Measurements from ENCODE around the gene BCL7B.
"Not testable (repeated sequence)": the region's sequence is repeated elsewhere in the genome, so short reads cannot be mapped to it uniquely, and the experiment has no call there.

The BCL7B gene

DNA sequence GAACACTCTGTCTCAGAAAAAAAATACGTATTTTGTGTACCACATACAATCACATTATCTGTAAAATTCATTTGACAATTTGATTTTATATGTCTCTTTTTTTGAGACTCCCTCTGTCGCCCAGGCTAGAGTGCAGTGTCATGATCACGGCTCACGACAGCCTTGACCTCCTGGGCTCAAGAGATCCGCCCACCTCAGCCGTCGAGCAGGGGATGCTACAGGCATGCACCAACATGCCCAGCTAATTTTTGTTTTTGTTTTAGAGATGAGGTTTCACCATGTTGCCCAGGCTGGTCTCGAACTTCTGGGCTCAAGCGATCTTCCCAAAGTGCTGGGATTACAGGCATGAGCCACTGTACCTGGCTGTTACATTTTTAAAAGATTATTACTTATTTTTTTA is 23.7 kb downstream of the BCL7B start:
- DNase-seq = no peak

DNA sequence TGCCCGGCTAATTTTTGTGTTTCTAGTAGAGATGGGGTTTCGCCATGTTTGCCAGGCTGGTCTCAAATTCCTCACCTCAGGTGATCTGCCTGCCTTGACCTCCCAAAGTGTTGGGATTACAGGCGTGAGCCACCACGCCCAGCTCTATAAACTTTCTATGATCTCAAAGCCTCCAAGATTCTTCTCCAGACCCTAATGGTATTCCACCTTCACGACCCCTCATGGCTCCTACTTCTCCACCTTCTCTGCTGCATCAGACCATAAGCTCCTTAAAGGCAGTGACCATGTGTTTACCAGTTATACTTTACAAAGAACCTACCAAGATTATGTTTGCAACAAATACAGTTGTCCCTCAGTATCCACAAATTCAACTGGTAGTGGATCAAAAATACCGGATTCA is 25.3 kb downstream of the BCL7B start:
- no peak for DNase-seq

DNA sequence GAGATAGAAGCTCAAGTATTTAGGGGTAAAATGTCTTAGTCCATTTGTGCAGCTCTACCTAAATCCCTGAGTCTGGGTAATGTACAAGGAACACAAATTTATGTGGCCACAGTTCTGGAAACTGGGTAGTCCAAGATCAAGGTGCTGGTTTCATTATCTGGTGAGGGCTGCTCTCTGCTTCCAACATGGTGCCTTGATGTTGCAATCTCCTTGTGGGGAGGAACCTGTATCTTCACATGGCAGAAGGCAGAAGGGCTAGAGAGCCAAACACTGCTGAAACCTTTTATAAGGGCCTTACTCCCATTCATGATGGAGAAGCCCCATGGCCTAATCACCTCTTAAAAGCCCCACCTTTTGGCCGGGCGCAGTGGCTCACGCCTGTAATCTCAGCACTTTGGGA is 26.7 kb downstream of the BCL7B start:
- no peak for DNase-seq

DNA sequence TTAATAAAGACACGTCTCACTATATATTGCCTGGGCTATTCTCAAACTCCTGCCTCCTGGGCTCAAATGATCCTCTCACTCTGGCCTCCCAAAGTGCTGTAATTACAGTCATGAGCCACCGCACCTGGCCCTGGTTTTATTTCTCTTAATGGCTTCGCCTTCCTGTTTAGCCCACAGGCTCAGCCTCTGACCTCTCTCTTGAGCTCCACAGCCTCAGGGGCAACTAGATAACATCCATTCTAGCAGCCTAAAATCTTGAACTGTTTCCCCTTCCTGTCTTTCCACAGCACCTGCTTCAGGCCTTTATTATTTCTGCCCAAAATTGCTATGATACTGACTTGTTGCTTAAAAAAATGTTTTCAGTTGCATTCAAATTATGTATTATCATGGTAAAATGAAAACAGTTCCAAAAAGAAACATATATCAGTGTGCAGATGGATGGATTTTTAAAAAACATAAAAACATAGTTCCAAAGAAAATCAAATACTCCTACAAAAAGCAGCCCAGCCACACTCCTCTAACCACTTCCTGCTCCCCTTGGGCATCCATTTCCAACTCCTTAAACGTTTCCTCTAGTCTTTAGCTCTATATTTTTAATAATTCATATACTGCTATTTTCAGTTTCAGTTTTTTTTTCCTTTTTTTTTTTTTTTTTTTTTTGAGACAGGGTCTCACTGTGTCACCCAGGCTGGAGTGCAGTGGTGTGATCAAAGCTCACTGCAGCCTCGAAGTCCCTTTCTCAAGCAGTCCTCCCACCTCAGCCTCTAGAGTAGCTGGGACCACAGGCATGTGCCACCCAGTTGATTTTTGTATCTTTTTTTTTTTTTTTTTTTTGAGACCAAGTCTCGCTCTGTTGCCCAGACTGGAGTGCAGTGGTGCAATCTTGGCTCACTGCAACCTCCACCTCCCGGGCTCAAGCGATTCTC is 30.3 kb downstream of the BCL7B start:
- no peak for DNase-seq

DNA sequence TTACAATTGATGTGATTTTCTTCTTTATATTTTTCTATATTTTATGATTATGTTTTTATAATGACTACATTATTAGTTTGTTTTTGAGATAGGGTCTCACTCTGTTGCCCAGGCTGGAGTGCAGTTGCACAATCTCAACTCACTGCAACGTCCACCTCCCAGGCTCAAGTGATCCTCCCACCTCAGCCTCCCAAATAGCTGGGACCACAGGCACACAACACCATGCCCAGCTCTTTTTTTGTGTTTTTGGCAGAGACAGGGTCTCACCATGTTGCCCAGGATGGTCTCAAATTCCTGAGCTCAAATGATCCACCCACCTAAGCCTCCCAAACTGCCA is 31.4 kb downstream of the BCL7B start:
- DNase-seq = not testable (repeated sequence)

DNA sequence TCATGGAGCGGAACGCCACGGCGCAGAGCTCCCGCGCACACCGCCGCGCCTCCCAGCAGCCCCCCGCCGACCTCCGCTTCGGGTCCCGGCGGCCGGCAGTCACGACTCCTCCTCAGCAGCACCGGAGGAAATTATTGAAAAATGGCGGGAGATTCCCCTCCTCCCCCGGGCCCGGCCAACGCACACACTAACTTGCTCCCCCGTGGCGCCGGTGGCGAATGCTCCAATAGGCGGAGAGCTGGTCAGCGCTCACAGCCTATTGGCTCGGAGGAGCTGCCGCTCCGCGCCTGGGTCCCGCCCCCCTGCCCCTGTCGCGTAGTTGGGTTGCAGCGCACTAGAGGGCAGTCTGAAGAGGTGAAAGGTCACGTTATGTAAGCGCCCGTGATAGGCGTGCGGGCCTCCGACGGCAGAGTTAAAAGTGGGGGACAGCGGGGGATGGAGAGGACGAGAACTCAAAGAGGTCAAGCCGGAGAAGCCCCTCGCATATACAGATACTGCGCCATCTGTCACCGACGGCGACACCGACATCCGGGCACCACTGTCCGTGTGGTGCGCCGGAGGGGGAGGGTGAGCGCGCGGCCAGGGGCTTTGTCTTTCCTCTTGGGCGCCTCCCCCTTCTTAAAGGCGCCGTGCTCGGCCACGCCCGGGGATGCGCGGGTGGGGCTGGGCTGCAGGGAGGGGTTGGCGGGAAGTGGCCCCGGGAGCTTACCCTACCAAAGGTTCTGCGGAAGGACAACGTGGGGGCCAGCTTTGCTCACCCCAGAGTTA is 35.2 kb downstream of the BCL7B start, which contains the start of gene BAZ1B:
Gene BAZ1B, minus strand, starts transcription at position 189 of the 768 bp plus-strand sequence. CDS start 360 bp downstream, outside the sequence.
- peak; percentile 93 for DNase-seq

DNA sequence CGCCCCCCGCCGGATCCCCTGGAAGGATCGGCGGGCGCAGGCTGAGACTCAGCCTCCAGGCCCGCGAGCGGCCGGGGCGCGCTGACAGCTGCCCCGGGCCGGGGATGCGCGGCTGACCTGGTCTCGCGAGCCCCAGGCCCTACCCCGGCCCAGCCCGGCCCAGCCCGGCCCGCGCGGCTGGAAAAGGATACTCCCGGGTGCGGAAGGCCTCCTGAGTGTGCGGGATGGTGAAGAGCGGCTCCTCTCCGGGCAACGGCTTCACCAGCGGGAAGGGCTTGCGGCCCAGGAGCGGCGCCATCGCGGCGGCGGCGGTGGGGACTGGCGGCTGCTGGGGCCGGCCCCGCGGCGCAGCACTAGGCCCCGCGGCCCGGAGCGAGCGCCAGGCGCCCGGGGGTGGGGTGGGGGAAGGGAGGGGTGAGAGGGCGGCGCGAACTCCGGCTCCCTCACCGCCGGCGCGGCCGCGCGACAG is 35.8 kb downstream of the BCL7B start:
- DNase-seq = peak; percentile 45

DNA sequence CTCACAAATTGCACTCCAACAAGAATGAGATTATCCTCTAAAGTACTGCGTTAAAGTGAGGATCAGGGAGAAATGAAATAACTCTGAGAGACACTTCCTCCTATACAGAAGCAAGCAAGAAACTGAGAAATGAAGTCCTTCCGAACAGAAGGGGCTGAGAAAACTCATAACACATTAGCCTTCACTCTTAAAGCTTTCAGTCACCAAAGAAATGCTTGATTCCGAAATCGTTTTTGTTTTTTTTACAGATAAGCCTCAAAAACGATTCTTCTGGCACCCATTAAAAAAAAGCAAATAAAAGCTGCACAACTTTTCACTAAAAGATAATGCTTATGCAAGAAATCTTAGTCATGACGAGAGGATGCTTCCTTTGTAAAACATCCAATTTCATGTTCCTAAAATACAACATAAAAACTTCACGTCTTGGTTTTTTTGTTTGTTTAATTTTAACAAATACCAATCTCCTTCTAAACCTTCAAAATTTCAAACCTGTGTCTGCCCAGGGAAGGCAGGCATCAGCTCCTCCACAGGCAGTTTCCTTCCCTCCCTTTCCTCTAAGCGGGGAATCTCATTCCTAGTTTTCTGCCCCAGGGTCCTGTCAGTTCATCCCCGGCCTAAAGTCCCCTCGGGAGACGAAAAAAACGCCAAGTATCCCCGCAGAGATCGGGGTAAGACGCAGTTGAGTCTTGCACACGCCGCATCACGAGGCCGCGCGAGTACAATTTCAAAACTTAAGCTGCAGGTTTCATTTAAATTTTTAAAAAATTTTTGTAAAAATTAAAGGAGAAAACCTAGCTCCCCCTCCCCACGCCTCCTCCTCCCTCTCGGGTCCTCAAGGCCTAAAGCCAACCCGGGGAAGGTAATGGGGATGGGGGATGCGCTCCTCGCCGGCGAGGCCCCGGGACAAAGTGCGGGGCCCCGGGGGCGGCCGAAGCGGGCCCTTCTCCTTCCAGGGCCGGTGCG is 36.5 kb downstream of the BCL7B start:
- DNase-seq = no peak

DNA sequence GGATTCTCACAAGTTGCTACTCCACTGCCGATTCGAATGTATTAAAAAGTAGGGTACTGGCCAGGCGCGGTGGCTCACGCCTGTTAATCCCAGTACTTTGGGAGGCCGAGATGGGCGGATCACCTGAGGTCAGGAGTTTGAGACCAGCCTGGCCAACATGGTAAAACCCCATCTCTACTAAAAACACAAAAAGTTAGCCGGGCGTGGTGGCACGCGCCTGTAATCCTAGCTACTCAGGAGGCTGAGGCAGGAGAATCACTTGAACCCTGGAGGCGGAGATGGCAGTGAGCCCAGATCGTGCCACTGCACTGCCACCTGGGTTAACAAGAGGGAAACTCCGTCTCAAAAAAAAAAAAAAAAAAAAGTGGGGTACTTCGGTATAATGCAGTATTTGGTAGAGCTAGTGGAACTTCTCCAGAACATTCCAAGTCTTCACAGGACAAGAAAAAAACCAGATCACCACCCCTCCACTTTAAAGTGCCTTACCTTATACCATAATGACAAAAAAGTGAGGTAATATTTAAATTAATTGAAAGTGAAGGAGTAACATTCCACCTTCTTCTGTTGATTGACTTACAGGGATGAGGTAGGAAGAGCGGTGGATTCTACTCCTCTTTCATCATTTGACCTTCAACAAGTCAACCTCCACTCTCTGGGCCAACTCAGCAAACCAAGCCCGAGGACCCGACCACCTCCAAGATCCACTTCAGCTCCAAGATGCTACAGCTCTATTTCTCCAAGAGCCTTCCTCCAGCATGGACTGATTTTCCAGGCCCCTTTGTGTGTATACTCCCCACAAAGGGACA is 37.4 kb downstream of the BCL7B start:
- DNase-seq = no peak

DNA sequence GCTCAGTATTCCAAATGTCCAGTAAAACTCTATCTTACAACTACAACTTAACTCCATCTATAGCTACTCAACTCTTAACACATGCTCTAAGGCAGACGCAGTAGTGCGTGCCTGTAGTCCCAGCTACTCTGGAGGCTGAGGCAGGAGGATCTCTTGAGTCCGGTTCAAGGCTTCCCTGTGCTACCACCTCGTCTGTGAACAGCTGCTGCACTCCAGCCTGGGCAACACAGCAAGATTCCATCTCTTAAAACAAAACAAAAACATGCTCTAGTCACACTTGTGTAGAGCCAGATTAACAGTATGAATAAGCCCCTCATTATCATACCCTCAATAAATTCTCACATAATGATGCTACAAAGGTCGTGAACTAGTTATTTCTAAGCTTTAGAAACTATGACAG is 39.0 kb downstream of the BCL7B start:
- DNase-seq = no peak

DNA sequence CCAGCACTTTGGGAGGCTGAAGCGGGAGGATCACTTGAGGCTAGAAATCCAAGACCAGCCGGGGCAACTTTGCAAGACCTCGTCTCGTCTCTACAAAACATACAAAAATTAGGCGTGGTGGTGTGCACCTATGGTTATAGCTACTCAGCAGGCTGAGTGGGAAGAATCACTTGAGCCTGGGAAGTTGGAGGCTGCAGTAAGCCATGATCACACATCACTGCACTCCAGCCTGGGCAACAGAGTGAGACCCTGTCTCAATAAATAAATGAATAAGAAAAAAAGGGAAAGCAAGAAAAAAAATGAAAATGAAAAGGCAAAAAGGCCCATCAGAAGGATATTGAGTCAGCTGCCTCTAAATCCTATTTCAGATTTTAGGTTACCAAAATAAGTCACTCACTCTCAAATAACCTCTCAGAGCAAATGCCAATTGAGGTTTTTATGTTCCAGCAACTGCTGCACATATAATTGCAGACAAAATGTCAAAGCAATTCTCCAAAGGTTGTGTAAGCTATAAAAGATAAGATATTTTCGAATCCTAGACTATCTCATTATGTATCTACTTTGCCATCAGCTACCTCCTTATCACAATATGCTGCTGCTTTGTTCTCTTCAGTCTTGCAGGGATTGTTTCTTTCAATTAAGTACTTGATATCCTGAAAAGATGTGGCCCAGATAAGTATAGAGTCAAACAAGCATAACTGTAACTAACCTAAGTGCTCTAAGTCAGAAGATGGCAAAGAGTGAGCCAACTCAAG is 40.1 kb downstream of the BCL7B start:
- no peak for DNase-seq

DNA sequence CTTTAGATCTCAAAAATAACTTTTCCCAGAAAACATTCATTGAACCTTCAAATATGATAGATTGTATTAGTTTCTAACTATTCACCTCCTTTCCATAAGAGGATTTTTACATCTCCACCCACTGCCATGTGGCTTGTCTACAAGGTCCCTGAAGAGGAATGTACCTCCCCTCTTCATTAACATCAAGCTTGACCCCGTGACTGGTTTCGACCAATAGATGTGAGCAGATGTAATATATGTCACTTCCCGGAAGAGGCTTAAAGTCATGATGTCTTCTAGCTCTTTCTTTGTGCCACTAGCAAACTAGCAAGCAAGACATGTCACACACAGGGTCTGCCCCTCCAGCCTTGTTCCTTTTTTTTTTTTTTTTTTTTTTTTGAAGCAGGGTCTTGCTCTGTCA is 42.3 kb downstream of the BCL7B start:
- DNase-seq = no peak

DNA sequence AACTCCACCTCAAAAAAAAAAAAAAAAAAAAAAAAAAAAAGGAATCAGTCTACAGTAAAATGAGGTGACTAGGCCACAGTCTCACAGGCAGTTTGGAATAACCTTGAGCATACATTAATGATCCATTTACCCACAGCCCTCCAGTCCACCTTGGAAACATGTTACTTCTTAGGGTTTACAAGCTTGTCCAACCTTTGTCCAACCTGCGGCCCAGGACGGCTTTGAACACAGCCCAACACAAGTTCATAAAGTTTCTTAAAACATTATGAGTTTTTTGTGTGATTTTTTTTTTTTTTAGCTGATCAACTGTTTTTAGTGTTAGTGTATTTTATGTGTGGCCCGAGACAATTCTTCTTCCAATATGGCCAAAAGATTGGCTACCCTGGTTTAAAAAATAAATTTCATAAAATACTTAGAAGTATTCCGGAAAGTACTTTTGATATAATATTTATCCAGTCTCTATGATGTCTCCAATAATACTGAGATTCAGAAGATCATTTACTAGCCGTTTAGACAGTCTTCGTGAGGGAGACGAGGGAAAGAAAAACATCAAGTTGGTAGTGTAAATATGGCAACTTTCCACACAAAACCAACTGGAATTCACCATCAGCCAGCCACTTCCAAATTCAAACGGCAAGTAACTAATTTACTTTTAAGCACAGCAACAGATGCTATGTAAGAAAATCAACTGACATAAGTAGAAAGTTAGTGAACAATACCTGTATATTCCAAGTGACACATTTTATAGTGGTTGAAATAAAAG is 45.3 kb downstream of the BCL7B start:
- DNase-seq = no peak

DNA sequence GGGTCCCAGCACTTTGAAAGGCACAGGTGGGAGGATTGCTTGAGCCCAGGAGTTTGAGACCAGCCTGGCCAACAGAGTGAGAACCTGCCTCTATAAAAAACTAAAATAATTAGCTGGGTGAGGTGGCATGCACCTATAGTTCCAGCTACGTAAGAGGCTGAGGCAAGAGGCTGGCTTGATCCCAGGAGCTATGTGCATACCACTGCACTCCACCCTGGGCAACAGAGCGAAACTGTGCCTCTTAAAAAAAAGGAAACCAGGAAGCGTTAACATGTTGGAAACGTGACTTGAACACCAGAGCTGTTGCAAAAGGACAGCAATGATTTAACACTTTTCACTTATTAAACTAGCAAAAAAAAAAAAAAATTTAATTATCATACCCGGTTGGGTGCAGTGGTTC is 48.0 kb downstream of the BCL7B start:
- DNase-seq = no peak

DNA sequence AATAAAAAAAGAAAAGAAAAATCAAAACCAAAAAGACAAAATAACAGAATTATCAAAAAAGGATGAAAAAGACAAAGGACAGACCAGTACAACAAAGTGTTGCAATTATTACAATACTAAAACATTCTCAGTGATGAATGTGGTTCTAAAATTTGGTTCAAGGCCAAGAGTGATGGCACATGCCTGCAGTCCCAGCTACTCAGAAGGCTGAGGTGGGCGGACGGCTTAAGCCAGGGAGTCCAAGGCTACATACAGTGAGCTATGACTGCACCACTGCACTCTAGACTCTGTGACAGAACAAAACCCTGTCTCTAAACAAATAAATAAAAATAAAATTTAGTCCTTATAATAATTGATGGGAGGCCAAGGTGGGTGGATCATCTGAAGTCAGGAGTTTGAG is 49.9 kb downstream of the BCL7B start:
- no peak for DNase-seq

DNA sequence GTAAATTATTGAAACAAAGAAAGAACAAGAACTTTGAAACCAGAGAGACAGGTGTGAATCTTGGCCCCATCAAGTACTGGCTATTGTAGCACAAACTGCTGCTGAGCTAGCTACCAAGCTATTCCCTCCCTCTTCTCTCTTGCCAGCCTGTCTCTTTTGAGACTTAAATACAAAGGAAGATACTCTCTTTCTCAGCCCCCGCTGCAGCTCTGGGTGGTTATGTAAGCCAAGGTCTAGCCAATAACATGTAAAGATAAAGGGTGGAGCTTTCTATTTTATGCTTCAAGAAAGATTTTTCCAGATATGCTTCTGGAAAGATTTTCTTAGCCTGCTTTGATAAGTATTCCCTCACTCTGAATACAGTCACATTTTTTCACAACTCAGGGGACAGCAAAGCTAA is 52.6 kb downstream of the BCL7B start:
- no peak for DNase-seq

DNA sequence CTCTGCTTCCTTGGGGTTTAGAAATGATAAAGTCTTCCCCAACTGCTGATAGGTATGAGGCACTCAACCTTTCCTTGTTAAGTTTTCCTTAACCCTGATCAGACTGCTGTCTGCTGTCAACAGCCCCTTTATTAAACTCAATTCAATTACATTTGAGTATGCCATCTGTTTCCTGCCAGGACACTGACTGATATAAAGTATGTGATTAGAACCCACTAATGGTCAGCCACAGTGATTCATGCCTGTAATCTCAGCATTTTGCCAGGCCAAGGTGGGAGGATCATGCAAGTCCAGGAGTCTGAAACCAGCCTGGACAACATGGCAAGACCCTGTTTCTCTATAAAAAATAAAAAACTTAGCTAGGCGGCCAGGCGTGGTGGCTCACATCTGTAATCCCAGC is 53.5 kb downstream of the BCL7B start:
- no peak for DNase-seq

DNA sequence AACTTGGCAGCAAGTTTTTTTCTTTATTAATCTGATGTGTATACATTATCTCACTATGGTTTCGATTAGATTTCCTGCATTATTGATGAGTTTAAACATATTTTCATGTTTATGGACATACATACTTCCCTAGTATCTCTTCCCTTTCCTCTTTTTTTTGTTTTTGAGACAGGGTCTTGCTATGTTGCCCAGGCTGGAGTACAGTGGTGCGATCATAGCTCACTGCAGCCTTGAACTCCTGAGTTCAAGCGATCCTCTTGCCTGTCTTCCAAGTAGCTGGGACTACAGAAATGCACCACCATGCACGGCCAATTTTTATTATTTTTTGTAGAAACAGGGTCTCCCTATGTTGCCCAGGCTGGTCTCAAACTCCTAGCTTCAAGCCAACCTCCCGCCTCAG is 54.3 kb downstream of the BCL7B start:
- no peak for DNase-seq

DNA sequence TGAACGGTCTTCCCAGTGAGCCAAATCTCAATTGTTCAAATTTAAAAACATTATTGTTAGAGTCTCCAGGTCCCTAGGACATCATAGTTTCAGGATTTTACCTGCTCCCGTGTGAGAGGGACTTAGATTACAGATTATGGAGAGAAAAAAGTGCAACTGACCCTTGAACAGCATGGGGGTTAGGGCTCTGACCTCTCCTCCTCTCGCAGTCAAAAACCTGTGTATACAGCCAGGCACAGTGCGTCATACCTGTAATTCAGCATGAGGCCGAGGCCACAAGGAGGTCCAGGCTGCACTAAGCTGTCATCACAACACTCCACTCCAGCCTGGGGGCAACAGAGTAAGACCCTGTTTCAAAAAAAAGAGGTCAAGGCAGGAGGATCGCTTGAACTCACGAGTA is 60.9 kb downstream of the BCL7B start:
- no peak for DNase-seq

DNA sequence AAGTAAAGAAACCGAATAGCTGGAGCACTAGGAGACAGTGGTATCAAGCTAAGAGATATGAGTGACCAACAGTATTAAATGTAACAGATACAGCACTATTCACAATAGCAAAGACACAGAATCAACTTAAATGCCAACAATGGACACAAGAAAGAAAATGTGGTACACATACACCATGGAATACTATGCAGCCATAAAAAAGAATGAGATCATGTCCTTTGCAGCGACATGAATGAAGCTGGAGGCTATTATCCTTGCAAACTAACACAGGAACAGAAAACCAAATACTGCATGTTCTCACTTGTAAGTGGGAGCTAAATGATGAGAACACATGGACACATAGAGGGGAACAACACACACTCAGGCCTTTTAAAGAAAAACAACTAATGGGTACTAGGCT is 62.0 kb downstream of the BCL7B start:
- not testable (repeated sequence) for DNase-seq

All from T-helper 9 cell (primary cell).